Osteoblast (primary cell): ENCODE data around the gene CDR2L. TPM values are rescaled to one million over a fixed set of nuclear protein-coding genes. Genes with fewer than 3 reads are reported as not detected.

Source experiments
- DNase-seq: peaks from one replicate; pipeline ENCODE4 v3.0.0; 2011; ENCODE audit warnings: low spot score, mixed read lengths; ENCODE audit not compliant: insufficient read length; ENCODE audit errors: missing footprints
- H2AFZ ChIP-seq: 2 replicates; pipeline ENCODE4 v1.6.0; 2011; ENCODE audit warnings: mild to moderate bottlenecking, low read length
- H3K27ac ChIP-seq: 2 replicates; pipeline ENCODE4 v1.5.1; 2011; ENCODE audit warnings: mild to moderate bottlenecking, low read depth, low read length, moderate library complexity
- H3K27me3 ChIP-seq: 2 replicates; pipeline ENCODE4 v1.6.0; 2012; ENCODE audit warnings: mild to moderate bottlenecking, control low read depth, inconsistent platforms, low read length, moderate library complexity; ENCODE audit not compliant: insufficient read depth
- H3K36me3 ChIP-seq: 2 replicates; pipeline ENCODE4 v1.5.1; 2011; ENCODE audit warnings: mild to moderate bottlenecking, low read length, control low read depth, moderate library complexity; ENCODE audit not compliant: insufficient read depth
- H3K4me1 ChIP-seq: 2 replicates; pipeline ENCODE4 v1.5.1; 2011; ENCODE audit warnings: mild to moderate bottlenecking, low read length, control low read depth, moderate library complexity; ENCODE audit not compliant: insufficient read depth
- H3K4me2 ChIP-seq: 2 replicates; pipeline ENCODE4 v1.6.0; 2011; ENCODE audit warnings: mild to moderate bottlenecking, low read length; ENCODE audit not compliant: insufficient read depth
- H3K4me3 ChIP-seq: fragments of 200-600 bp; sonication (generic); 3 replicates; pipeline ENCODE4 v1.5.1; 2012; ENCODE audit warnings: mild to moderate bottlenecking, low read length, inconsistent platforms; ENCODE audit not compliant: insufficient read depth
- H3K79me2 ChIP-seq: 2 replicates; pipeline ENCODE4 v1.6.0; 2012; ENCODE audit warnings: mild to moderate bottlenecking, low read length, control low read depth, inconsistent platforms; ENCODE audit not compliant: insufficient read depth
- H3K9me3 ChIP-seq: 2 replicates; pipeline ENCODE4 v1.5.1; 2011; ENCODE audit warnings: low read depth, low read length, control low read depth
- H4K20me1 ChIP-seq: 2 replicates; pipeline ENCODE4 v1.6.0; 2012; ENCODE audit warnings: mild to moderate bottlenecking, low read length, control low read depth; ENCODE audit not compliant: insufficient read depth
- CTCF ChIP-seq: IDR thresholded peaks from 2 replicates; pipeline ENCODE4 v1.5.1; 2011; ENCODE audit warnings: mild to moderate bottlenecking, low read depth, low read length, moderate library complexity; ENCODE audit errors: extremely low read depth
- total RNA-seq: library from RNA; depleted of rRNA; stranded (reverse); fragments of >200 nt; gene quantifications from 2 replicates; pipeline ENCODE4 v1.2.3, GENCODE V29; 2012

Gene CDR2L
- total RNA-seq, 1 donor: 16.6 TPM

GRCh38 chr17:74970395-74970794, 17.0 kb upstream of the CDR2L start:
- Histone ChIP-seq H3K27ac (no peak overlapping the region), H3K36me3 (no peaks in the 10 kb centered on the region), H3K27me3 (peaks cover 42% of the 10 kb centered on the region), H3K4me1 (no peaks in the 10 kb centered on the region), H2AFZ (no peak overlapping the region), H3K4me3 (no peak overlapping the region), H4K20me1 (no peaks in the 10 kb centered on the region), H3K79me2 (no peaks in the 10 kb centered on the region), H3K9me3 (no peaks in the 10 kb centered on the region), H3K4me2 (no peak overlapping the region)
- DNase-seq: peak; percentile 73
- TF ChIP-seq CTCF: no peak

GRCh38 chr17:74971069-74971841, 16.2 kb upstream of the CDR2L start:
- Histone ChIP-seq H3K79me2 (no peaks in the 10 kb centered on the region), H2AFZ (peak overlapping the region; percentile 10), H3K4me3 (no peak overlapping the region), H3K36me3 (no peaks in the 10 kb centered on the region), H3K4me1 (no peaks in the 10 kb centered on the region), H3K9me3 (no peaks in the 10 kb centered on the region), H3K27ac (no peak overlapping the region), H3K27me3 (peaks cover 43% of the 10 kb centered on the region), H4K20me1 (no peaks in the 10 kb centered on the region), H3K4me2 (no peak overlapping the region)
- no peak for TF ChIP-seq CTCF
- DNase-seq: peak; percentile 77

- H3K27ac ChIP-seq: no peak overlapping the region
- DNase-seq: no peak
- H2AFZ ChIP-seq: peak overlapping the region; percentile 10
- no peak for TF ChIP-seq CTCF
- H3K79me2 ChIP-seq: no peaks in the 10 kb centered on the region
- peak overlapping the region; percentile 61 for H3K4me2 ChIP-seq
- no peaks in the 10 kb centered on the region for H3K36me3 ChIP-seq
- peak overlapping the region; percentile 62 for H3K4me3 ChIP-seq
- peaks cover 43% of the 10 kb centered on the region for H3K27me3 ChIP-seq
- no peaks in the 10 kb centered on the region for H4K20me1 ChIP-seq
- H3K9me3 ChIP-seq: no peaks in the 10 kb centered on the region
- H3K4me1 ChIP-seq: no peaks in the 10 kb centered on the region
These were observed 15.7 kb upstream of the CDR2L start for GRCh38 chr17:74971842-74972106.

GRCh38 chr17:74972107-74972972, 15.1 kb upstream of the CDR2L start, which contains the start of gene HID1:
Gene HID1 (minus strand): TSS chr17:74972759. CDS start chr17:74972656, 103 bp downstream.
- Histone ChIP-seq H3K36me3 (no peaks in the 10 kb centered on the region), H3K27ac (no peak within 1 kb of the TSS), H3K4me3 (peak within 1 kb of the TSS; percentile 62), H3K4me2 (peak within 1 kb of the TSS; percentile 61), H3K27me3 (peaks cover 43% of the 10 kb centered on the region), H4K20me1 (no peaks in the 10 kb centered on the region), H2AFZ (peak within 1 kb of the TSS; percentile 10), H3K79me2 (no peaks in the 10 kb centered on the region), H3K9me3 (no peaks in the 10 kb centered on the region), H3K4me1 (no peaks in the 10 kb centered on the region)
- no peak for TF ChIP-seq CTCF
- peak; percentile 92 for DNase-seq
